ENCODE data around the gene ZNF12.

- no peak for TF ChIP-seq CTCF (IDR thresholded peaks at IDR 0.05 in 8 of 11, conservative IDR thresholded peaks at IDR 0.05 in 3 of 11)
- TF ChIP-seq POLR2A (IDR thresholded peaks at IDR 0.05), result no peak
These were observed 50.9 kb downstream of the ZNF12 start for GRCh38 chr7:6655636-6656385.

Data from spleen (tissue), 7 donors.